GM10266 (cell line): ENCODE measurements around the gene PLVAP.

Experiments used
- DNase-seq: peaks from one replicate; pipeline ENCODE4 v3.0.0; 2012; ENCODE audit errors: extremely low spot score
- CTCF ChIP-seq: IDR thresholded peaks from 2 replicates; pipeline ENCODE4 v1.5.1; 2012; ENCODE audit warnings: mild to moderate bottlenecking, low read depth; ENCODE audit not compliant: control insufficient read depth, insufficient read depth; ENCODE audit errors: missing control alignments

The PLVAP gene

GRCh38 chr19:17327654-17328516 is 49.3 kb downstream of the PLVAP start:
- peak; percentile 87 for DNase-seq
- no peak for TF ChIP-seq CTCF

- DNase-seq: no peak
- TF ChIP-seq CTCF: no peak
These were observed 50.0 kb downstream of the PLVAP start for GRCh38 chr19:17327068-17327653.

- no peak for TF ChIP-seq CTCF
- no peak for DNase-seq
These were observed 50.6 kb downstream of the PLVAP start for GRCh38 chr19:17326595-17326966.

GRCh38 chr19:17325881-17326594 is 51.1 kb downstream of the PLVAP start:
- TF ChIP-seq CTCF: no peak
- no peak for DNase-seq

GRCh38 chr19:17325133-17325532 is 52.0 kb downstream of the PLVAP start:
- no peak for TF ChIP-seq CTCF
- no peak for DNase-seq

- no peak for TF ChIP-seq CTCF
- peak; percentile 38 for DNase-seq
These were observed 52.6 kb downstream of the PLVAP start for GRCh38 chr19:17324357-17325114.
